HL-60 (cell line): ENCODE data around the gene RALBP1.
"Not testable (repeated sequence)": the region's sequence is repeated elsewhere in the genome, so short reads cannot be mapped to it uniquely, and the experiment has no call there.

Experiments used
- DNase-seq, 2 experiments: peaks; one replicate each; pipeline ENCODE4 v3.0.0-alpha.2; 2010 to 2020; ENCODE audit warnings: low read depth in 1 of 2, low spot score in 1 of 2
- H3K27ac ChIP-seq: fragments of 250-450 bp; sonication (Bioruptor Pico); replicated peaks from 2 replicates; pipeline ENCODE4 v1.5.1; 2020; ENCODE audit warnings: mild to moderate bottlenecking, moderate library complexity
- H3K27me3 ChIP-seq: fragments of 250-450 bp; sonication (Bioruptor Pico); 2 replicates; pipeline ENCODE4 v1.5.1; 2021; ENCODE audit warnings: mild to moderate bottlenecking, moderate library complexity; ENCODE audit not compliant: insufficient read depth, poor library complexity, severe bottlenecking
- H3K4me3 ChIP-seq: replicated peaks from 2 replicates; pipeline ENCODE4 v1.5.1; 2011; ENCODE audit warnings: mild to moderate bottlenecking, control low read depth, low read length; ENCODE audit not compliant: insufficient read depth
- CTCF ChIP-seq: IDR thresholded peaks from one replicate; pipeline ENCODE4 v1.5.1; 2011; ENCODE audit warnings: low read length, control low read depth, inconsistent platforms; ENCODE audit not compliant: insufficient read depth
- GABPA ChIP-seq: IDR thresholded peaks from 2 replicates; pipeline ENCODE4 v1.6.1; 2012; ENCODE audit warnings: low read depth
- POLR2AphosphoS5 ChIP-seq: IDR thresholded peaks from 2 replicates; pipeline ENCODE4 v1.6.1; 2012; ENCODE audit warnings: low read depth
- REST ChIP-seq: IDR thresholded peaks from 2 replicates; pipeline ENCODE4 v1.6.1; 2012; ENCODE audit warnings: low read depth; ENCODE audit not compliant: insufficient replicate concordance
- SPI1 ChIP-seq: IDR thresholded peaks from 2 replicates; pipeline ENCODE4 v1.6.1; 2012; ENCODE audit warnings: low read depth, mild to moderate bottlenecking, borderline replicate concordance

The RALBP1 gene

GRCh38 chr18:9449600-9450414 lies 25.5 kb upstream of the RALBP1 start:
- TF ChIP-seq CTCF (no peak), REST (no peak), GABPA (no peak), SPI1 (no peak), POLR2AphosphoS5 (no peak)
- H3K4me3 ChIP-seq = no peak overlapping the region
- no peak for DNase-seq
- no peak overlapping the region for H3K27ac ChIP-seq
- H3K27me3 ChIP-seq = no peaks in the 10 kb centered on the region

- H3K4me3 ChIP-seq, DNase-seq, H3K27me3 ChIP-seq, H3K27ac ChIP-seq: not testable (repeated sequence)
These were observed 24.4 kb upstream of the RALBP1 start for GRCh38 chr18:9450920-9451319.

GRCh38 chr18:9453283-9453682 lies 22.0 kb upstream of the RALBP1 start:
- no peak for TF ChIP-seq REST
- no peak for TF ChIP-seq SPI1
- no peak for TF ChIP-seq GABPA
- no peak for TF ChIP-seq POLR2AphosphoS5
- TF ChIP-seq CTCF = no peak
- H3K27ac ChIP-seq = no peak overlapping the region
- DNase-seq = no peak
- H3K27me3 ChIP-seq = no peaks in the 10 kb centered on the region
- no peak overlapping the region for H3K4me3 ChIP-seq

GRCh38 chr18:9454061-9454703 lies 21.1 kb upstream of the RALBP1 start:
- no peaks in the 10 kb centered on the region for H3K27me3 ChIP-seq
- TF ChIP-seq REST = no peak
- DNase-seq = no peak
- H3K27ac ChIP-seq = no peak overlapping the region
- H3K4me3 ChIP-seq = no peak overlapping the region
